ENCODE measurements around the gene HPS4. TPM values are rescaled to one million over a fixed set of nuclear protein-coding genes. Genes with fewer than 3 reads are reported as not detected.

HPS4 gene
- total and polyA plus RNA-seq, 9 donors: 12.2 to 19.3 (median 15.4) TPM

DNA sequence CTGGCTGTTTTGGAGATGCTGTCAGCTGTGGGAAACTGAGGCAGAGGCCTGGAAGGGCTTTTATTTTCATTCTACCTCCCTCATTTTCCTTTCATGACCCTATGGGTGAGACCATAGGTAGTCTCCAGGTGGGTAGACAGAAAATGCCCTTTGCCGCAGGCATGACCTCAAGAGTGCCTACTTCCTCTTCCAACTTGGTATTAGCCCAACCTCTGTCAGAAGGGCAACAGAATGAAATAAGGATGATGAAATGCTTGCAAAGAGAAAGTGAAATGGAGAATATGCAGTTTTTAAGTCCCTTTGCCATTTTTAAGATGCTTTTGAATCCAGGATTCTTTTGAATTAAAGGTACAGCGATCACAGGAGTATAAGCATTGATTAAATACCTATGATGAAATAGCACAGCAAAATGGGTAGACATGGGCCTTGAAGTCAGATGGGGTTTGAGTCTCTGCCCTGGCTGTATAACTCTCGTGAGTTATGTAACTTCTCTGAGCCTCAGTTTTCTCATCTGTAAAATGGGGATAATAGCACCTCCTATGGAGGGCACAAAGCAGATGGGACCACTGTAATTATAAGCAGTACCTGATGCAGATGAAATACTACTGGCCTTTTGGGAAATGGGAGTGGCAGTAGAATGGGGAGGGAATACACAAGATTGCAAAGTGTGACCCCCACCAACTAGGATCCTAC is 50.8 kb downstream of the HPS4 start:
- WGBS (ENCODE audit: insufficient coverage): no CpG with 5 or more reads among the region's 3 CpGs
- Histone ChIP-seq H3K4me3 (ENCODE audit: low read length) (no peak overlapping the region), H3K9me3 (replicated peaks; ENCODE audit: control insufficient read depth, low read depth, low read length) (no peaks in the 10 kb centered on the region), H3K36me3 (ENCODE audit: control insufficient read depth, insufficient read depth, low read length) (no peaks in the 10 kb centered on the region), H3K4me1 (ENCODE audit: control insufficient read depth, insufficient read depth, low read length) (peaks cover 11% of the 10 kb centered on the region), H3K27me3 (ENCODE audit: control insufficient read depth, insufficient read depth, low read length) (peaks cover 21% of the 10 kb centered on the region), H3K27ac (ENCODE audit: low read length) (no peak overlapping the region)
- no peak for DNase-seq

DNA sequence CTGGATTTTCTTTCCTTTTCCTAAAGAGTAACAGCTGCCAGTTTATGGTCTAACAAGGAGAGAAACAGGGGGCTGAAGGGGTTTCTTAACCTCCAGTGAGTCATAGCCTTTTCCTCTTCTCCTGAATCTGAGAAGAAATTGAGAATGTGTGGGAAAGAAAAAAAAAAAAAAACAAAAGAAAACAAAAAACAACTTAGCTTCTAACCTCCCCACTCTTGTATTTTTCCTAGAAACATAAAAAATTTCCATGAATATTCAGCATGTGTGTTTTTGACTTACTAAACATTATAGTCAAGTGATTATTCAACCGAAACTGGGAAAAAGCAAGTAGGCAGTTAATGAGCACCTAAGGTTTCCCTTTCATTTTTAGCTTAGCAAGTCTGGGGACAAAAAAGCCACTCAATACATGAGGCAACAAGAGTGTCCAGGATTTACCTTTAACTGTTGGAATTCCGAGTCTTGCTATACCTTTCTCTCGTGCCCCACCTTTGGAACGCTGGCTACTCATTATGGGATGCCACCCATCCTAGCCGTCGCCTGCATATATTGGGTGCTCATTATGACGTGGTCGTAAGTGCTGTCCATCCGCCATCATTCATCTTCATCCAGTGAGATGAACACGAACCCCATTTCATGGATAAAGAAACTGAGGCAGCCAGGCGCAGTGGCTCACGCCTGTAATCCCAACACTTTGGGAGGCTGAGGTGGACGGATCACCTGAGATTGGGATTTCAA is 52.2 kb downstream of the HPS4 start:
- Histone ChIP-seq H3K4me1 (ENCODE audit: control insufficient read depth, insufficient read depth, low read length) (peaks cover 11% of the 10 kb centered on the region), H3K36me3 (ENCODE audit: control insufficient read depth, insufficient read depth, low read length) (no peaks in the 10 kb centered on the region), H3K27me3 (ENCODE audit: control insufficient read depth, insufficient read depth, low read length) (peaks cover 25% of the 10 kb centered on the region), H3K27ac (ENCODE audit: low read length) (no peak overlapping the region), H3K4me3 (ENCODE audit: low read length) (no peak overlapping the region), H3K9me3 (replicated peaks; ENCODE audit: control insufficient read depth, low read depth, low read length) (no peaks in the 10 kb centered on the region)
- 89% methylated on average over 10 of the region's 13 CpGs for WGBS (ENCODE audit: insufficient coverage)
- no peak for DNase-seq

DNA sequence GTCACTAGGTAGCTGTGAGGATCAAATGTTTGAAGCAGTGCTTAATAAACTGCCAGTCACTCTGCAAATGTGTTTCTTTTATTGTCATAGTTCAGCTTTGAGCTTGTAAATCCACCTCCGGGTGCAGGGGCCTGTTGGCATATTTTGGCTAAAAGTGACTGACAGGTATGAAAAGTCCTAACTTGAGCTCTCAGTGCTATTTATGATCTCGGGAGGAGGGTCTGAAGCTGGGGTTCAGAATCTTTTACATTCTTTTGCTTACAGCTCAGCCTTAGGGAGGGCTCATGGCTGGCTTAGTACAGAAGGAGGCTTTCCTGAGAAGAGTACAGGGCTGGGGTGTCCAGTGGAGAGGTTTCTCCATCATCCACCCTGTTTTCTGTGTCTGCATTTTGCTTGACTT is 53.0 kb downstream of the HPS4 start:
- H3K4me3 ChIP-seq (ENCODE audit: low read length): no peak overlapping the region
- WGBS (ENCODE audit: insufficient coverage): 85% methylated on average over 1 of the region's 2 CpGs
- H3K27me3 ChIP-seq (ENCODE audit: control insufficient read depth, insufficient read depth, low read length): peaks cover 25% of the 10 kb centered on the region
- no peak overlapping the region for H3K27ac ChIP-seq (ENCODE audit: low read length)
- DNase-seq: no peak
- H3K36me3 ChIP-seq (ENCODE audit: control insufficient read depth, insufficient read depth, low read length): no peaks in the 10 kb centered on the region
- H3K4me1 ChIP-seq (ENCODE audit: control insufficient read depth, insufficient read depth, low read length): peaks cover 11% of the 10 kb centered on the region
- H3K9me3 ChIP-seq (replicated peaks; ENCODE audit: control insufficient read depth, low read depth, low read length): no peaks in the 10 kb centered on the region

DNA sequence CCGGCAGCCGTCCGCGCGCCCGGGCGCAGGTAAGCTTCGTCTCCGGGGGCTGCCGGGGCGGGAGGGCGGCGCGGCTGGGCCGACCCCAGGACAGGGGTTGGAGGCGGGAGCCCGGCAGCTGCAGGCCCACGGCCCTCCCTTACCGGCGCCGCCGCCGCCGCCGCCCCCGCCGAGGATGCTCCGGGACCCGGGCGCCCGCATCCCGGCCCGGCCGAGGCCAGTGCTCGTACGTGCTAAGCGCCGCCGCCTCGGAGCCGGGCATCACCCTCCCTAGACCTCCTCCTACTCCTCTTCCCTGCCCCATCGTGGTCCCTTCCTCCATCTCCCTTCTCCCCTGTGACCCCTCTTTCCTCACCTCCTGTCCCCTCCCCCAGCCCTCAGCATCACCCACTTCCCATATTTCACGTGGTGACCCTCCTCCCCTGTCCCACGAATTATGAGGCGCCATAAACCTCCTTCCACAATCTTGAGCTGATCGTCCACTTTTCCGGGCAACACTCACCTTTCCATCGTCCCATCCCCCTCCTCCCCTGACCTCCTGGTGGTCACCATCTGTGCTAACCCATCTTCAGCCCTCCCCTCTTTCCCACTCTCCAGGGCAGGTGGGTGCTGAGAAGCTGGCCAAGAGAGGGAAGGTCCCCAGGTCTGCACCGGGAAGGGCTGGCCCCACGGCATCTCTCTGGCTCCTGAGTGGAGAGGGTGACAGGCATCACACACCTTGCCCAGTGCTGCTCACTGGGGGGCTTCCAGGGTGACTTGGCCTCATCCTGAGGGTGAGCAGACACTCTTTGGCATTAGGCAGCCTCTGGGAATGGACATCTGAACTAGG is 53.9 kb downstream of the HPS4 start:
- Histone ChIP-seq H3K27me3 (ENCODE audit: control insufficient read depth, insufficient read depth, low read length) (peaks cover 25% of the 10 kb centered on the region), H3K4me1 (ENCODE audit: control insufficient read depth, insufficient read depth, low read length) (peaks cover 11% of the 10 kb centered on the region), H3K4me3 (ENCODE audit: low read length) (peak overlapping the region; percentile 24), H3K9me3 (replicated peaks; ENCODE audit: control insufficient read depth, low read depth, low read length) (no peaks in the 10 kb centered on the region), H3K27ac (ENCODE audit: low read length) (no peak overlapping the region), H3K36me3 (ENCODE audit: control insufficient read depth, insufficient read depth, low read length) (no peaks in the 10 kb centered on the region)
- WGBS (ENCODE audit: insufficient coverage): 2% methylated on average over 48 of the region's 50 CpGs
- no peak for DNase-seq

DNA sequence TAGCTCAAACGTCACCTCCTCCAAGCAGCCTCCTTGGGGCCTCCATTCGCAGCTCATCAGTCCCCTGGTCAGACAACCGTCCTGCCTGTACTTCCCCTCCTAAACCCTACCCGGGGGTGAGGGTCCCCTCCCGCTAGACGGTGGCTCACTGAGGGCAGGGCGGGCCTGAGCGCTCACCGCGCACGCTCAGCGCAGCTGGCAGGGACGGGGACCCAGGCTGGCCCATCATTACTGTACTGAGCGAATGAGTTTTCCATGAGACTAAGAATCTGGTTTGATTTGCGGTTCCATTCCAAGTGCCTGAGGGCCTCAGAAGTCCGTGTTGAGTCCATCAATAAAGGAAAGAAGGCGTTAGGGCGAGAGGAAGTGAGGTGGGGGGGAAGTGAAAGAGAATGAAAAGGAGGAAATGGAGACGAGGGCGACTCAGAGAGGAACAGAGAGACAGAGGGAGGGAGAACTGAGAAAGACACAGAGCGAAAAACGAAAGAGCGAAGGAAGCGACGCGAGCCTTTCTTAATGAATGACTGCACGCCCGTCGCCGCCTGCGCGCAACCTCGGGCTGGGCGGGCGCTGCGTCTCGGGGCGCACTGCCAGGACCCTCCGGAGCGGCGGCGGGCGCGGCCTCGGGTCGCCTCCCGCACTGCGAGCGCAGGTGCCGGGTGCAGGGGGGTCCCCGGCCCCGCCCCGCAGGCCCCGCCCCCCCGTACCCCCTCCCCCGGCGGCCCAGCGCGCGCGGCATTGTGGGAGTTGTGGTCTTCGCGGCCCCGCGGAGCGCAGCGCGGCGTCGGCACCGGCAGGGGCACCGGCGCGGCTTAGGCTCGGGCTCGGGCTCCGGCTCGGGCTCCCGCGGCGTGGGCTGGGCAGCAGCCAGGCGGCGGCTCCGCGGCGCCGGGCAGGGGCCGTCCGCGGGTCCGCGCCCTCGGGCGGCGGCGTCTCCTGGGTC is 54.8 kb downstream of the HPS4 start, which contains the start of gene ASPHD2:
TSS of gene ASPHD2 (plus strand) at position 746 of the 943 bp plus-strand sequence. CDS start 4,356 bp downstream, outside the sequence.
- H3K27ac ChIP-seq (ENCODE audit: low read length): peak within 1 kb of the TSS; percentile 85

DNA sequence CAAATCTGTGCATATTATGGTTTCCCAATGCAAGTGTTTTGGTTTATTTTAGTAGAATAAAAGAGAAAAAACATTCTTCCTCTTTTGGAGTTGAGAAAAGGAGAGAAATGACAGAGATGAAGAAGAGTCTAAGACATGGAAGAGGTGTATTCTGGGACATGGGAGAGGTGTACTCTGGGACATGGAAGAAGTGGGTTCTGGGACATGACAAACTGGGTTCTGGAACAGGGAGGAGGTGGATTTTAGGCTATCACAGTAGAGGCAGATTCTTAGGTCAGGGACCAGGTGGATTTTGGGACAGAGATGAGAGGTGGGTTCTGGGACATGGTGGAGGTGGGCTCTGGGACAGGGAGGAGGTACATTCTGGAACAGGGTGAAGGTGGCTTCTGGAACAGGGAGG is 56.7 kb downstream of the HPS4 start:
- no peak overlapping the region for H3K4me3 ChIP-seq (ENCODE audit: low read length)
- no peak overlapping the region for H3K27ac ChIP-seq (ENCODE audit: low read length)
- peaks cover 7% of the 10 kb centered on the region for H3K9me3 ChIP-seq (replicated peaks; ENCODE audit: control insufficient read depth, low read depth, low read length)
- peaks cover 11% of the 10 kb centered on the region for H3K4me1 ChIP-seq (ENCODE audit: control insufficient read depth, insufficient read depth, low read length)
- H3K27me3 ChIP-seq (ENCODE audit: control insufficient read depth, insufficient read depth, low read length): peaks cover 25% of the 10 kb centered on the region
- no peak for DNase-seq
- H3K36me3 ChIP-seq (ENCODE audit: control insufficient read depth, insufficient read depth, low read length): no peaks in the 10 kb centered on the region

More for the DNA sequence above, 54.8 kb downstream of the HPS4 start, which contains the start of gene ASPHD2:
- WGBS (ENCODE audit: insufficient coverage): 1% methylated on average over 71 of the region's 96 CpGs
- peaks cover 11% of the 10 kb centered on the region for H3K4me1 ChIP-seq (ENCODE audit: control insufficient read depth, insufficient read depth, low read length)
- peaks cover 25% of the 10 kb centered on the region for H3K27me3 ChIP-seq (ENCODE audit: control insufficient read depth, insufficient read depth, low read length)
- DNase-seq: peak; percentile 87
- H3K9me3 ChIP-seq (replicated peaks; ENCODE audit: control insufficient read depth, low read depth, low read length): no peaks in the 10 kb centered on the region
- no peaks in the 10 kb centered on the region for H3K36me3 ChIP-seq (ENCODE audit: control insufficient read depth, insufficient read depth, low read length)
- peak within 1 kb of the TSS; percentile 62 for H3K4me3 ChIP-seq (ENCODE audit: low read length)

DNA sequence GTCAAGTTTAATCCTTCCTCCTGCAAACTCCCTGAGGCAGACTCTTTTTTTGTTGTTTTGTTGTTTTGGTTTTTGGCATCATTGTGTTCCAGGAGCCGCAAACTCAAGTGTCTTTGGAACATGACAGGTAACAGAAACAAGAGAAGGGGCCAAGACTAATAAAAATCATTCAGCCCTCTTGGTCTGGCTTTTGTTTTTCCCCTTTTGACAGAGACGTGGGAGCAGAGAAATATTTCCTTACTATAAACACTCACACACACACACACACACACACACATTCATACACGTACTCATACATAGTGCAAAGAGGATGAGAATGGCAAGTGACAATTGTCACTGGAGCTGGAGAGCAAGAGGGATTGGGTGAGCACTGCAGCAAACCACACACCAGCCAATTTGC is 65.0 kb downstream of the HPS4 start:
- H3K27ac ChIP-seq (ENCODE audit: low read length): no peak overlapping the region
- H3K4me1 ChIP-seq (ENCODE audit: control insufficient read depth, insufficient read depth, low read length): peaks cover 9% of the 10 kb centered on the region
- no peak overlapping the region for H3K4me3 ChIP-seq (ENCODE audit: low read length)
- no peak for DNase-seq
- peaks cover 7% of the 10 kb centered on the region for H3K27me3 ChIP-seq (ENCODE audit: control insufficient read depth, insufficient read depth, low read length)
- no peaks in the 10 kb centered on the region for H3K36me3 ChIP-seq (ENCODE audit: control insufficient read depth, insufficient read depth, low read length)
- WGBS (ENCODE audit: insufficient coverage): no CpG with 5 or more reads among the region's 3 CpGs
- peaks cover 7% of the 10 kb centered on the region for H3K9me3 ChIP-seq (replicated peaks; ENCODE audit: control insufficient read depth, low read depth, low read length)

DNA sequence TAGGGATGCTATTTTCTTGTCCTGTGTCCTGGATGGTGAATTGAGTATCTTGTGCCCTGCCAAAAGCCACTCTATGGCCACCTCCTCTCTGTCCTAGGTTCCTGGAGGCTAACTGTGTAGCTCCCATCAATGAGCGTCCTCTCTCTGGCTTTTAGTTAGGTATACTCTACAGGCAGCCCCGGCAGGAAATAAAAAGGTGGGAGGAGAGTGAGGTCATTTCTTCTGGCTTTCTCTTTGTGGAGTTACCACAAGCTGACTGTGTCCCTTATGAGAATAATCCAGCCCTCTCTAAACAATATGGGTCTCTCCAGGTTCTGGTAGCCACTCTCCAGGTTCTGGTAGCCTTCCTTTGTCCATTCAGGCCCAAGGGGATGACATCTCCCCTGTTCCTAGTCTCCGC is 66.2 kb downstream of the HPS4 start:
- DNase-seq: no peak
- Histone ChIP-seq H3K27ac (ENCODE audit: low read length) (no peak overlapping the region), H3K4me3 (ENCODE audit: low read length) (no peak overlapping the region), H3K27me3 (ENCODE audit: control insufficient read depth, insufficient read depth, low read length) (peaks cover 7% of the 10 kb centered on the region), H3K4me1 (ENCODE audit: control insufficient read depth, insufficient read depth, low read length) (peaks cover 9% of the 10 kb centered on the region), H3K36me3 (ENCODE audit: control insufficient read depth, insufficient read depth, low read length) (no peaks in the 10 kb centered on the region), H3K9me3 (replicated peaks; ENCODE audit: control insufficient read depth, low read depth, low read length) (no peaks in the 10 kb centered on the region)
- WGBS (ENCODE audit: insufficient coverage): no CpG with 5 or more reads among the region's 3 CpGs

DNA sequence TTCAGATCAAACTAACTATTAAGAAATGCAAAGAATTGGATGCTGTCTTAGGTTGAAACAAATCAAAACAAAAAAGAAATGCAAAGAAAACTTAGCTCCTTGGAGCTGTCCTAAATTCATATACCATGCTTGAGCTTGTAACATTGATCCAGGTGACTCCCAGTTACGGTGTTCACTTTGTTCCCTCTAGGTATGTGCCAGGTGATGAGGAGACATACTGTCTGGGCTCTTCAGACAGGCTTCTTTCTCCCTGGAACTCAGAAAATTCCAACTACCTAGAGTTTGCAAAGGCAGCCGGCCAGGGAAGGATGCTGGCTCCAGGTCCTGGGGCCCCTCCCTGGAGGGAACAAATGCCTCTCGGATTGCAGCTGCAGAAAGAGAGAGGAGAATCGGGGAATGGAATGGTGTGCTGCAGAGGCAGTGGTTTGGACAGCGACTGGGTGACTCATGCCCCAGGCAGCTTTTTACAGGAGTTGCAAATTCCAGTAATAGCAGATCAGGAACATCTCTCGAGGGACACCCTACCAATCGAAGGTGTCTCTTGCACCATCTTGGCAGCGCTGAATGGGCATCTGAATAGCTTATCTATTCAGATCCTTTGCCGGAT is 66.8 kb downstream of the HPS4 start:
- H3K27ac ChIP-seq (ENCODE audit: low read length): no peak overlapping the region
- peaks cover 9% of the 10 kb centered on the region for H3K4me1 ChIP-seq (ENCODE audit: control insufficient read depth, insufficient read depth, low read length)
- H3K9me3 ChIP-seq (replicated peaks; ENCODE audit: control insufficient read depth, low read depth, low read length): no peaks in the 10 kb centered on the region
- no peak overlapping the region for H3K4me3 ChIP-seq (ENCODE audit: low read length)
- no peaks in the 10 kb centered on the region for H3K36me3 ChIP-seq (ENCODE audit: control insufficient read depth, insufficient read depth, low read length)
- DNase-seq: peak; percentile 88
- WGBS (ENCODE audit: insufficient coverage): 17% methylated on average over 2 of the region's 9 CpGs
- peaks cover 7% of the 10 kb centered on the region for H3K27me3 ChIP-seq (ENCODE audit: control insufficient read depth, insufficient read depth, low read length)

All from muscle of leg (tissue), 11 donors.